Activated naive CD4-positive, alpha-beta T cell treated with anti-CD3 and anti-CD28 coated beads, Interleukin-2, amount 10 ng/mL, durations not matched to agents 5 hours and 36 hours (primary cell): ENCODE measurements around the gene PRDX5. TPM values are rescaled to one million over a fixed set of nuclear protein-coding genes. Genes with fewer than 3 reads are reported as not detected.

ENCODE experiments used
- microRNA-seq: library from miRNA; unstranded; fragments of <30 nt; microRNA quantifications from one replicate; pipeline ENCODE4 v1.2.0, GENCODE V29; 2022; ENCODE audit warnings: borderline microRNAs expressed, borderline replicate concordance
- total RNA-seq, 2 experiments: library from RNA; stranded (reverse); gene quantifications; one replicate each; pipeline ENCODE4 v1.2.3, GENCODE V29; 2021

The PRDX5 gene
- 100 to 1,000 TPM; 110 to 116 TPM for total RNA-seq

DNA sequence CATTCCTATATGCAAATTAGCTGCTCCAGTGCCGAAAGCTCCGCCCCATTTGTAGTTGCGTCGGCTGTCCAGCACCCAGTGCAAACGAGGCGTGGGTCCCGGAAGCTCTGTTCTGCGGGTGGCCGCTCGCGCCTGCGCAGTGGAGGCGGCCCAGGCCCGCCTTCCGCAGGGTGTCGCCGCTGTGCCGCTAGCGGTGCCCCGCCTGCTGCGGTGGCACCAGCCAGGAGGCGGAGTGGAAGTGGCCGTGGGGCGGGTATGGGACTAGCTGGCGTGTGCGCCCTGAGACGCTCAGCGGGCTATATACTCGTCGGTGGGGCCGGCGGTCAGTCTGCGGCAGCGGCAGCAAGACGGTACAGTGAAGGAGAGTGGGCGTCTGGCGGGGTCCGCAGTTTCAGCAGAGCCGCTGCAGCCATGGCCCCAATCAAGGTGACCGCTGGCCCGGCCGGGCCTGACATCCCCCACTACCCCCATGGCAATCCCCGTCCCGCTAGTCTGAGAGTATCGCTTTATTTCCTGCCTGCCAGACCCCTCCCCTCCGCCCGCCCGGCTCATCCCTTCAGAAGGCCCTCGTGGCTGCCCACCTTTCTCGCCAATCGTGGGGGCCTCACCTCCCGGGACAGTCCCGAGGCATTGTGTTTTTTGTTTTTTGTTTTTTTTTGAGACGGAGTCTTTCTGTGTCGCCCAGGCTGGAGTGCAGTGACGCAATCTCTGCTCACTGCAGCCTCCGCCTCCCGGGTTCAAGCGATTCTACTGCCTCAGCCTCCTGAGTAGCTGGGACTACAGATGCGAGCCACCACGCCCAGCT is at the start of gene PRDX5:
Gene PRDX5 (plus strand): TSS at position 161 of the 805 bp plus-strand sequence. CDS start 95 bp downstream, at position 256.

DNA sequence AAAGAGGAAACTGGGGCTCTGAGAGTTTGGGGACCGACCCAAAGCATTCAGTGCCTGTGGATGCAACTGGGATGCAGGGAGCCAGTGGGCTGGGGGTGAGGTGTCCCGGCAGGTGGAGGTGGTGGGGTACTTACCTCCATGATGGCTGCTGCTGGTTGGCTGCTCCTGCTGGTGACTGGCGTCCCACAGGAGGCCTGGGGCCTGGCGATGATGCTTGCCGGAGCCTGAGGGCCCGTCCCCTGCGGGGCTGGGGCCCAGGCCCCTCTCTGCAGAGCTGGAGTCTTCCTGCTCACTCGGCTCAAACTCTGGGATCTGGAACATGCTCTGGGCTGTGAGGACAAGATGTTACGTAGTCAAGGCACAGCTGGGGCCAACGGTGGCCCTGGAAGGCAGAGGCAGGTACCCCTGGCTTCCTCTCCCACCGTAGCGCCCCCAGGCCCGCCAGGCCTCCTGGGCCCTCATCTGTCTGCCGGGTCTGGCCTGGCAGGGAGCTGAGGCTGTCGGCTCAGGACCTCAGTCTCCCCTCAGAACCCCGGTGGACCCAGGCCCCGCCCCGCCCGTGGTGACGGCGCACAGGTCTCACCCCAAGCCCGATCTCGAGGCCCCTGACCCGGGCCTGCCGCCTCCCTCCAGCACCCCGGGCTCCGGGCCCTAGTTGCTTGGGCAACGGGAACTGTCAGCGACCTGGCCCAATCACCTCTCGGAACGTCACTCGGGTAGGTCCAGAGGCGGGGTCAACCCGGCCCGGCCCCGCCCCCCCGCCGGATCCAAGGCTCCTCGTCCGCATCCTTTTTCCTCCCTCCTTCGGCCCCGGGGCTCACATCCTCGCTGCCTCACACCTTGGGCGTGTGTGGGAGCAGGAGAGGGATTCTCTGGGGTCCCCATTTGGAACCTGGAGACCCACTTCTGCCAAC is 33.6 kb upstream of the PRDX5 start, which contains the start of gene BAD:
Gene BAD (minus strand): TSS at position 618 of the 914 bp plus-strand sequence. CDS start 297 bp downstream, at position 321.

DNA sequence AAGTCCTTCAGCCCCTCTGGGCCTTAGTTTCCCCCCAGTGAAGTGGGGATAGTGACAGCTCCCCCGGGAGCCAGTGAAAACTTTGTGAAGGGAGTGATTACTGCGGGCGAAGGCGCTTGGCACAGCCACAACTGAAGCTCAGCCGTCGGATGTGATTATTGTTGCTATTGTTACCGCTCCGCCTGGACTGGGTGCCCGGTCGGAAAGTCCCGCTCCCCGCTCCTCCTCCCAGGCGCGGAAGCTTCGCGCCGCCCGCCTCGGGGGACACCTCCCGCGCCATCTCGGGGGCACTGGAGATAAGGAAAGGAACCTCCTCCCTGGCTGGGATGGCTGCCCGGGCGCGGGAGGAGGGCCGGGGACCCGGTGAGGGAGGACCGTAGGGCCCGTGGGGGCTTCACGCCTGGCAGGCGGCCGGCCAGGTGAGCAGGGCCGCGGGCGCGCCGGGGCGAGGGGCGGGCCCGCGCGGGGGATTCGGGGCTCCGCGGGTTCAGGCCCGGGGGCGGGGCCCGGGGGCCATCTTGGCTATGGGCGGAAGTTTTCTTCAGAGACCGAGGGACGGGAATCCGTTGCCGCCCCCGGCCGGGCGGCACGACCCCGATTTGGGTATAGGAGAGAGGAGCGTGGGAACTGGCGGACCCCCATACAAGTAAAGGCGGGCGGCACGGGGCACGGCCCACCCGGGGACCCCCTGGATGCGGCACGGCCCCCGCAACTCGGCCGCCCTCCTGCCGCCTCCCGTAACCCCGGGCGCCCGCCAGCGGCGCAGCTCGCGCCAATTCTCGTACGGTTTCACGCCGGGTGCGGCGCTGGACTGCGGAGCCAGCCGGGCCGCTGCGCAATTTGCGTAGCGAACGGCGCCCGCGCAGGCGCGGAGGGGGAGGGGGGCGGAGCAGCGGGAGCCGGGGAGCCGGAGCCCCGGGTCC is 32.7 kb upstream of the PRDX5 start, which contains the start of gene GPR137:
Gene GPR137 (plus strand): TSS at position 887 of the 923 bp plus-strand sequence. CDS start 677 bp downstream, outside the sequence.

DNA sequence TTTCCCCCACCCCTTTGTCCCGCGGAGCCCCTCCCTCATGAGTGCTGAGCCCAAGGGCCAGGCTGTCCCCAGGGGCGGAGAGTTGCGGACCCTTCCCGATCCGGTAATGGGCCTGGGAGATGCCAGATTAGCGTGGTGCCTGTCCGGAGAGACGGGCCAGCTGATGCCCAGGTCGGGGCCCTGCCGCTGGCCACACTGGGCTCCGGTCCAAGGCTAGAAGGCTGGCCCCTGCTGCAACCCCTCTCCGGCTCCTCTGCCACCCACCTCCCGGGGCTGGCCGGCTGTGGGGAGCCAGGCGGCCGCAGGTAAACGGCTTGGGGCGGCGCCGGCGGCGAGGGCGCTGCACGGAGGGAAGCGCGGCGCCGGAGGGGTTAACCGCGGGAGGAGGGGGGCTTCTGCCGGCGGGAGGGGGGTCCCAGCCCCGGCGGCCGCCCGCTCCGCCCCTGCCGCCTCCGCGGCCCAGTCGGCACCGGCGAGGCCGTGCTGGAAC is 26.6 kb upstream of the PRDX5 start, which contains the start of gene KCNK4:
Gene KCNK4 (plus strand): TSS at position 41 of the 490 bp plus-strand sequence. CDS start 1,717 bp downstream, outside the sequence.

DNA sequence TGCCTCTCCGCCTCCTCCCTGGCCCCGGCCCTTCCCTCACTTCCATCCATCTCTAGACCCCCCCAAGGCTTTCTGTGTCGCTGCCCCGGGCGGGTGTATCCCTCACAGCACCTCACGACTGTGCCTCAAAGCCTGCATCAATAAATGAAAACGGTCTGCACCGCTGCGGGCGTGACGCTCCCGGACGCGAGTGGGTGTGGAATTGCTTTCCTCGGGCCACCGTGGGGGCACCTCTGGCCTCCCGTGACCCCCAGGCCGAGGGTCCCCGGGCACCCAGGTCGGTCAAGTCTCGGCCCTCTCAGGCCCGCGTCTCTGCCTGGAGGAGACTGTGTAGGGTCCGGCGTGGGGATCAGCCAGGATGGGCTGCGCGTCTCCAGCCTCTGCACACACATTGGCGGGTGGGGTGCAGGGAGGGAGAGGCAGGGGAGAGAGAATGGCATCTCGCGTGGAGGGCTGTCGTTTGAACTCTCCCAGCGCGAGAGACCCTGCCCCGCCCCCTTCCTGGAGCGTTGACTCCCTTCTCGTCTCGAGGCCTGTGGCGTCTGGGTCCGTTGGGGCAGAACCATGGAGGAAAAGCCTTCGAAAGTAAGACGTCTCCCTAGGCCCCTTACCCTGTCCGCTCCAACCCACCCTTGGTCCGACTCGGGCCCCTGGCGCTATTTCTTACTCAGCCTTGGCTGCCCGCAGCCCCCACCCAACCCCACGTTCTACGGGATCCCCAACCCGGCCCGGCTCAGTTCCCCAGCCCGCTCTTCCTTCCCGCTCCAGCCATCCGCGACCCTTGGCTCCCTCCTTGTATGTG is 17.9 kb upstream of the PRDX5 start, which contains the start of gene CATSPERZ:
Gene CATSPERZ (plus strand): TSS at position 512 of the 802 bp plus-strand sequence. CDS start 53 bp downstream, at position 565.

DNA sequence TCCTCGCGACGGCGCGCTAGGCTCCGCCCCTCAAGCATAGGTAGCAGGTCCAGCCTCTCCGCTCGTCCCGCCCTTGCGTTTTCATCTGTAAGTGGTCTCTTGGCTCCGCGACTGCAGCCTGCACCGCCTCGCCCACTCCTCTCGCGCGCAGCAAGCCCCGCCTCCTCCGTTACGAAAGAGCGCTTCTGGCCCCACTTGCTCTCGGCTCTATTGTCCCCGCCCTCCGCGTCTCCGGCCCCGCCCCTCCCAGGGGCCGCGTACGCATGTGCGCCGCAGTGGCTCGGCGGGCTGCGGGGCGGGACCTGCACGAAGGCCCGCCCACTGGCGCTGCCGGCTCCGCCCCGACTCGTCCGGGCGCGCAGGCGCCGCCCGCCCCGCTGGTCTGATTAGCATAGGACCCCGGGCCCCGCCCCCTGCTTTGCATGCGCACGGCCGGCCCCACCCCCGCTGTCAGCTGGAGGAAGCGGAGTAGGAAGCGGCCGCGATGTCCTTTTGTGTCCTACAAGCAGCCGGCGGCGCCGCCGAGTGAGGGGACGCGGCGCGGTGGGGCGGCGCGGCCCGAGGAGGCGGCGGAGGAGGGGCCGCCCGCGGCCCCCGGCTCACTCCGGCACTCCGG is 12.7 kb upstream of the PRDX5 start, which contains the start of gene ESRRA:
Gene ESRRA (plus strand): TSS at position 450 of the 616 bp plus-strand sequence. CDS start 1,656 bp downstream, outside the sequence.

DNA sequence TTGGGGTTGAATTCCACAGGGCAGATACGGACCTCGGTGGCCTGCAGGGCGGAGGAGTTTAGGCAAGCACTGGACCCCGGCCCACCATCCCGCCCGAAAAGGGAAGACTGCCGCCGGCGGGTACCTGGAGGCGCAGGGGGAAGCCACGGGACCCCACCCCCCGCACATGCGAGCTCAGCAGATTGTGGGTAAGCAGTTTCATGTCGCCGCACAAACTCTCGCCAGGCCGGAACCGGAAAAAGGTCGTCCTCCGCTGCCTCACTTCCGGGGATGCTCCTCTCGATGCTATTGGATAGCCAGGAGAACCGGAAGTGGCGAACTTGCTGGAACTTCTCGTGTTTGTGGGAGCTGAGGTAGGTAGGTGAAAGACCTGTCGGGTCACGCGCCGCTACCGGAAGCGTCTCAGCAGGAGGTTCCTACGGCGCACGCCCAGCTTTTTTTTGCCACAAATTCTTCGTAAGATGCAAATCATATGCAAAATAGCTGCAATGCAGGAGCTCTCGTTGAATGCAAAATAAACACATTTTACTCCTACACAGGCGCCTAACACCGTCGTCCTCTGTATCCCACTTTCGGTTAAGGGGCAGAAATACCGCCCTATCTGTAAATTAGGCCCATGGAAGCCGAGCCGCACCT is 478 bp upstream of the PRDX5 start, which contains the start of gene TRMT112:
Gene TRMT112 (minus strand): TSS at position 235 of the 636 bp plus-strand sequence. CDS start 33 bp downstream, at position 202.

DNA sequence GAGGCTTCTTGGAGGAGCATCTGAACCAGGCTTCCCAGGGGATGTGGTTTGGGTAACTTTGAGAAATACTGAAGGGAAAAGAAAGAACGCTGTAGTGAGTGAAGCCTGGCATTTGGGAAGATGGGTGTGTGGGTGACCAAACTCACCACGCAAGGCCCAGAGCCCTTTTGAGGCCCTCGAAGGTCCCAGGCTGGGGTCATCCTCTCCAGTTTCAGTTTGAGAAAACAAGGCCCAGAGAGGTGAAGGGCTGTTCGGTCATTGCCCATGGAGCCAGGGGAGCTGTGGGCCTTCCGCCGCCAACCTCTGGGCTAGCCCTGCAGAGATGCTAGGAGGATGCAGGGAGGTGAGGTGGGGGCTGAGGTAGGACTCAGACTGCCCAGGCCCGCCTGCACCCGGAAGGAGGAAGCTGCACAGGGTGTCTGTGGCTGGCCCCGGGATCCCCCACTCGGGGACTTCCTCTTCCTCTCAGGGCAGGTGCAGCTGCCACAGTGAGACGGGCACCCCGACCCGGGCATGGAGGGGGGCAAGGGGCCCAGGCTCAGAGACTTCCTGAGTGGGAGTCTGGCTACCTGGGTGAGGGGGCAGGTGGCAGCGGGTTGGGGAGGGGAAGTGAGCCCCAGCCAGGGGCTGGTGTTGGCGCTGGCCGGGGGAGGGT is 22.0 kb downstream of the PRDX5 start, which contains the start of gene CCDC88B:
Gene CCDC88B (plus strand): TSS at position 451 of the 655 bp plus-strand sequence. CDS start 63 bp downstream, at position 514.

DNA sequence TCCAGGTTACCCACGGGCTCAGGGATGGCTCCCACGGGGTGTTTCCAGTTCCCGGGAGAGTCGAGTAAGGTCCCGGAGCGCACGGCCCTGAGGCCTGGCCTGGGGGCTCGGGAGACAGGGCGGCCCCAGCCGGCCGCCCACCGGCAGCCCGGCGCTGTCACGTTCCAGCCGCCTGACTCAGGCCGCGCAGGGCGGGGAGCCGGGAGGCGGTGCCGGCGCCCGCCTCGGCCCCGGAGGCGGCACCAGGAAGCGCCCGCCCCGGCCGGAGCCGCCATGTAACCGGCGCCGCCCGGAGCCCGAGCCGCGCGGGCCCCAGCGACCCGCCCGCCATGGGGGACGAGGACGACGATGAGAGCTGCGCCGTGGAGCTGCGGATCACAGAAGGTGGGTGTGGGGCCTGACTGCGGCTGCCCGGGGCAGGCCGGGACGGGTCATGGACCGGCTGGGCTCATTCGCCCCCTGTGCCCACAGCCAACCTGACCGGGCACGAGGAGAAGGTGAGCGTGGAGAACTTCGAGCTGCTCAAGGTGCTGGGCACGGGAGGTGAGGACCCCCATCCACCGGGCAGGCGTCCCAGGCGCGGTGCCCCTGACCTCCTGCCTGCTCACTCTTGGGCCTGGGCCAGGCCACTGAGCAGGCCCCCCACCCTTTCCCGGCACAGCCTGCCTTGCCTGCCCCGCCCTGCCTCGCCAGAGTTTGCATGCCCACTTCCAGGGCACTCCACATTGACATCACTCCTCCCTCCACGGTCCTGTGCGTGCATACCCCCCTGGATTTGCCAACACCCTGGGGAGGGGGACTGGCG is 41.2 kb downstream of the PRDX5 start, which contains the start of gene RPS6KA4:
Gene RPS6KA4 (plus strand): TSS at position 256 of the 805 bp plus-strand sequence. CDS start 74 bp downstream, at position 330.

Small RNAs within 50 kb of the gene (microRNA-seq; reads per million reads assigned to microRNA genes)
- gene MIR1237 (1.0 reads per million), gene MIR7155 (0.83 reads per million)

Other genes with a start within 250 kb of the PRDX5 start
- 10 to 100 TPM; 14.2 TPM for gene MACROD1, start 152.0 kb upstream of the PRDX5 start, total RNA-seq
- gene STIP1, start 131.9 kb upstream of the PRDX5 start, total RNA-seq: 100 to 1,000 TPM; 181 to 183 TPM
- 100 to 1,000 TPM; 203 to 209 TPM for gene FERMT3, start 111.4 kb upstream of the PRDX5 start, total RNA-seq
- gene TRPT1, start 91.9 kb upstream of the PRDX5 start, total RNA-seq: 10 to 100 TPM; 30.8 to 36.4 TPM
- 10 to 100 TPM; 76.7 to 80.2 TPM for gene NUDT22, start 91.8 kb upstream of the PRDX5 start, total RNA-seq
- gene DNAJC4, start 87.6 kb upstream of the PRDX5 start, total RNA-seq: 10 to 100 TPM; 43.9 to 44.9 TPM
- 10 to 100 TPM; 81.2 to 88.6 TPM for gene VEGFB, start 83.5 kb upstream of the PRDX5 start, total RNA-seq
- gene FKBP2, start 77.0 kb upstream of the PRDX5 start, total RNA-seq: 10 to 100 TPM; 28.4 to 28.8 TPM
- gene PPP1R14B, start 71.2 kb upstream of the PRDX5 start, total RNA-seq: 10 to 100 TPM; 93.0 to 98.0 TPM
- 10 to 100 TPM; 11.4 to 11.9 TPM for gene PLCB3, start 66.6 kb upstream of the PRDX5 start, total RNA-seq
- 10 to 100 TPM; 33.1 to 33.7 TPM for gene BAD, start 33.5 kb upstream of the PRDX5 start, total RNA-seq
- 10 to 100 TPM; 26.2 to 26.7 TPM for gene GPR137, start 32.3 kb upstream of the PRDX5 start, total RNA-seq
- not detected for gene KCNK4, start 26.8 kb upstream of the PRDX5 start, total RNA-seq
- gene CATSPERZ, start 17.8 kb upstream of the PRDX5 start, total RNA-seq: not detected
- 10 to 100 TPM; 34.1 to 37.7 TPM for gene ESRRA, start 12.6 kb upstream of the PRDX5 start, total RNA-seq
- 100 to 1,000 TPM; 156 to 165 TPM for gene TRMT112, start 562 bp upstream of the PRDX5 start, total RNA-seq
- gene CCDC88B, start 22.1 kb downstream of the PRDX5 start, total RNA-seq: 100 to 1,000 TPM; 115 to 126 TPM
- gene RPS6KA4, start 41.0 kb downstream of the PRDX5 start, total RNA-seq: 10 to 100 TPM; 31.8 to 35.0 TPM
- gene SLC22A11, start 237.8 kb downstream of the PRDX5 start, total RNA-seq: not detected